Activated CD8-positive, alpha-beta memory T cell treated with anti-CD3 and anti-CD28 coated beads for 36 hours (primary cell): ENCODE results near the gene CARD6. TPM values are rescaled to one million over a fixed set of nuclear protein-coding genes. Genes with fewer than 3 reads are reported as not detected.

Source experiments
- total RNA-seq, 2 experiments: library from RNA; stranded (reverse); gene quantifications; one replicate each; pipeline ENCODE4 v1.2.3, GENCODE V29; 2021

Gene CARD6
- total RNA-seq, 2 experiments from 2014 or later: 1.6 to 2.0 TPM

Other genes with a start within 250 kb of the CARD6 start
- 10 to 100 TPM; 39.9 to 42.0 TPM for gene PTGER4, start 161.5 kb upstream of the CARD6 start, total RNA-seq
- gene TTC33, start 85.4 kb upstream of the CARD6 start, total RNA-seq: 10 to 100 TPM; 22.2 to 23.9 TPM
- gene PRKAA1, start 43.0 kb upstream of the CARD6 start, total RNA-seq: 10 to 100 TPM; 63.8 to 65.1 TPM
- 1,000 to 10,000 TPM; 1,602 to 1,650 TPM for gene RPL37, start 6.1 kb upstream of the CARD6 start, total RNA-seq
- not detected for gene C7, start 68.1 kb downstream of the CARD6 start, total RNA-seq
- not detected for gene MROH2B, start 230.0 kb downstream of the CARD6 start, total RNA-seq